ENCODE results near the gene DRC3.
"Not testable (repeated sequence)": the region's sequence is repeated elsewhere in the genome, so short reads cannot be mapped to it uniquely, and the experiment has no call there.

The DRC3 gene

DNA sequence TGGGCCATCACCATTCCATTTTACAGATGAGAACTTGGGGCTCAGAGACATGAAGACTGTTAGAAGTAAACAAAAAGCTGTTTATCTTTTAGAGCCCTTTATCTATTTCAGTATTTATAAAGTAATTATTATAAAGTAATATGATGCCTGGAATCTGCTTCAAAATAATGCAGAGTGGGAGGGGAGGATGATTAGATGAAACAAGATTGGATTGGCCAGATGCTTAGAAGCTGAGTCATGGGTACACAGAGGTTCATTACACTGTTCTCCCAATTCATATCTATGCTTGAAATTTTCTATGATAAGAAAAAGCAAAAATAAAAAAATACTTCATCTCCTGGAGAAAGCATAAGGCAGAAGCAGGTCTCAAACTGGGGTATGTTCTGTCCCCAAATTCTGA lies 29.8 kb upstream of the DRC3 start:
- peak; percentile 67 for DNase-seq

DNA sequence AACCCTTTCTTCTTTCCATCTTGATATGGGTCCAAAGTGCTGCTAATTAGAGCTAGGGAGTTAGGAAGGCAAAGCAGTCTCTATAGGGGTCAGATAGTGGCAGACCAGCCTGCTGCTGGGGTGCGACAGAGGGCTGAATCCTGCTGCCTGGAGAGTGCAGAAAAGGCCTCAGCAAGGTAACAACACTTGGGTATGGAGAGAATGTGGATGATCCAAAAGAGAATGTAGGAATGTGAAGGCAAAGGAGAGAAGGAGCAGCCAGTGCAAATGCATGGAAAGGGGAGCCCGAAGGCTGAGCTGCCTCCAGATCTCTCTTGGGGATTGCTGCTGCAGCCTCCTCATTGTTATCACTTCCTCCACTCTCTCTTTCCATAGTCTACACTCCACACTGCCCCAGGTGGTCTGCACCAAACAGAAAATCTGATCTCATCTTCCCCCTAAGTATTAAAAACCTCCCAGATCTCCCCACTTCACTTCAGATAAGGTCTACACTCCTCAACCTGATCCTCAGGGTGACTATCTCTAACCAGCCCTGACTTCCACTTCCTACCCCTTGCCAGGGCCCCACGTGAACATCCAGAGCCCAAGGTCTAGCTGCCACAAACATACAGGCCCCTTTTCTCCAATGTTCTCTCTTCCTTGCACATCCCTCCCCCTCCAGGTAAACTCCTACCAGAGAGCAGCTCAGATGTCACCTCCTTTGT lies 29.2 kb upstream of the DRC3 start:
- no peak for DNase-seq

DNA sequence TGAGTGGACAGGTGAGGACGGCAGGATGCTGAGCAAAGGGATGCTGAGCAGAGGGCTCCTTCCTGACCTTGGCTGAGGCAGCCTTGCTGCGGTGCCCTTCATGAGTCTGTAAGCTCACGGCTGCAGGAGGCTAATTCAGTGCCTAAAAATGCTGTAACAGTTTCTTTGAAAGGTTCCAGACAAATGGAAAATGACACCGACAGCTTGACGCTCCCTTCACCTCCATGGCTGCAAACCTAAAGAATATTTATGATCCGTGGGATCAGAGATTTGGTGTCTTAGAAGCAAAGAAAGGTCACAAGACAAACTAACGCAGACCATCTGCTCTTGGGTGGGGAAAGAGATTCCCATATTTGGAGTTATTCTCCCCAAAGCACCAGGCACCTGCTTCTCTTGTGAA lies 28.4 kb upstream of the DRC3 start:
- no peak for DNase-seq

DNA sequence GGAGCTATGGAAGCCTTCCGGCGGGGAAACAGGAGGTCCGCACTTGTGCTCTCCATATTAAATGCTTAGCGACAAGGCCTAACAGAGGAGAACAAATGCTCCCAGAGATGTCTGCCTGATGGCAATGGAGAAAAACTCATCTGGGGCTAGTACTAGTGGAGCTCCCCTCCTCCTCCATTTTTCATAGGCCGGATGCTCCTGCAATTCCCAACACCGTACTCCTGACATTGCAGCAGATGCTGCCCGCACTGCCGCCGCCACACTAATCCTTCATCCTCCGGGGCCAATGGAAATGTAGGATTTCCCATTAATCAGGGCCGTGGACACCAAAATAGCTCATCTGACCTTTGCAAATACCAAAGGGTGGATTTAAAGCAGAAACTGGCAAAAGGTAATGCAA lies 27.9 kb upstream of the DRC3 start:
- DNase-seq: no peak

DNA sequence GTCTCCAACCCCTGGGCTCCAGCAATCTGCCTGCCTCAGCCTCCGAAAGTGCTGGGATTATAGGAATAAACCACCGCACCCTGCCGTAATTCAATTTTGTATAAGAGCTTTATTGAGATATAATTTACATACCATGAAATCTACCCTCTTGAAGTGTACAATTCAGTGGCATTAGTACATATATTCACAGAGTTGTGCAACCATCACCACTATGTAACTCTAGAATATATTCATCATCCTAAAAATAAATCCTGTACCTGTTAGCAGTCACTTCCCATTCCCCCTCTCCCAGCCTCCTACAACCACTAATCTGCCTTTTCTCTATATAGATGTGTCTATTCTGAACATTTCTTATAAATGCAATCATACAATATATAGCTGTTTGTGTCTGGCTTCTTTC lies 26.6 kb upstream of the DRC3 start:
- DNase-seq: no peak

DNA sequence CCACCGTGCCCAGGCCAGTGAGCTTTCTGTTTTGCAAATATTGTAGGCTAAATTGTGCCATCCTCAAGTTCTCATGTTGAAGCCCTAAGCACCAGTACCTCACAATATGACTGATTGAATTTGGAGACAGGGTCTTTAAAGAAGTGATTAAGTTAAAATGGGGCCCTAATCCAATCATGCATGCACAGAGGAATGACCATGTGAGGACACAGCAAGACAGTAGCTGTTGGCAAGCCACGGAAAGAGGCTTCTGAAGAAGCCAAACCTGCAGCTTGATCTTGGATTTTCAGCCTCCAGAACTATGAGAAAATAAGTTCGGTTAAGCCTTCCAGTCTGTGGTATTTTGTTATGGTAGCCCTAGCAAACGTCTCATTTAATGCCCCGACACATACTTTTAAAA lies 25.4 kb upstream of the DRC3 start:
- no peak for DNase-seq

DNA sequence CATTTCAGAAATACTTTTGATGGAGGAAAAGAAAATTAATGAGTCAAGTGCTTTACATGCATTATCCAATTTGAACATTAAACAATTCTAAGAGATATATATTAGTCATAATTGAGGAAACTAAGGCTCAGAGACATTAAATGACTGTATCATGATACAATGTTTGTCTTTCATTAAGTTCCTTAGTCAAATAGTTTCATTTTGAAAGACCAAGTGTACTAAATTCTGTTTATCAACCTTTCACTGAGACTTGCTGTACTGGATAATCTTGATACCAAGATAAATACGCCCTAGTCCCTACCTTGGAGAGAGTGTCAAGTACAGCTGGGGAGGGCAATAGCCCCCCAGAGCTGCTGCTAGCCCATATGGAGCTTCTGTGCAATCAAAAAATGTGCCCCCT lies 24.7 kb upstream of the DRC3 start:
- peak; percentile 36 for DNase-seq

DNA sequence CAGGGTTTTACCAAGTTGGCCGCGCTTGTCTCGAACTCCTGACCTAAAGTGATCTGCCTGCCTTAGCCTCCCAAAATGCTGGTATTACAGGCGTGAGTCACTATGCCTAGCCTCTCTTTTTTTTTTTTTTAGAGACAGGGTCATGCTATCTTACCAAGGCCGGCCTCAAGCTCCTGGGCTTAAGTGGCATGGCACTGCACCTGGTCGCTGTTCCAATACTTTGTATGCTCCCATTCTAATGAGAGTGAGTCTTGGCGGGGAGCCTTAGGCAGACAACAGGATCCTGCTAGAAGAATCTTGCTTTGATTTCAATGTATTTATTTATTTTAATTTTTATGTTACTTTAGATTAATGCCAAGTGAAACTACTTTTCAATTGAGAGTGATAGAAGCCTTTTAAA lies 22.3 kb upstream of the DRC3 start:
- DNase-seq: no peak

DNA sequence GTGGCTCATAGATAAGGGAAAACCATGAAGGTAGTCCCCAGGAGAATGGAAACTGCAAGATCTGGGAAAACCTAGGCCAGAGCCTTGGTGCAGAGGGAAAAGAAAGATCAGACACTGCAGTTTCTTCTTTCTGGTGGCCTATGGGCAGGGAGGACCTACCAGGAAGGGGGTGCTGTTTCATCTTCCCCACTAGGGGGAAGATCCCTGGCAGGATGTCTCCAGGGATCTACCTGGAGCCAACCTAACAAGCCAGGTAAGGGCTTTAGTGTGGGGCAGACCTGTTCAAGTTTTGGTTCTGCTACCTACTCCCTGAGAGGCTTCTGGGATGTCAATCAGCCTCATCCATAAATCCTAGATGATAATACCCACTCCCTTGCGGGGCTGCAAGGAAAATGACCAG lies 21.9 kb upstream of the DRC3 start:
- no peak for DNase-seq

DNA sequence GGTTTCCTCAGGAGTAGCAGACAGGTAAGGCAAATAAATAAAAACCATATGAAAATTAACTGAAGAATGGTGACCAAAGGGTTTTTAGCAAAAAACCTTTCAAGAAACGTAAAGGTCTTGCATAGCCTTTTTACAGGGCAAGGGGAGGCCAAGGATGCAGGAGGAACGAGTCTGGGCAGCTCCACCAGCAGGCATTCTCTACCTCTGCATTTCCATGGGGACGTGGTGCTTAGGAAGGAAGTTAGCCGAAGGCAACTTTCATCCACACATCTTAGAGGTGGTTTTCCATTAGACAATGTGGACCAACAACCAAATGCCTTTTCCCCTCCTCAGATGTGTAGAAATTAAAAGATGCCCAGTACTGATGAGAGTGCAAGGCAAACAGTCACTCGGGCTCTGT lies 21.1 kb upstream of the DRC3 start:
- no peak for DNase-seq

DNA sequence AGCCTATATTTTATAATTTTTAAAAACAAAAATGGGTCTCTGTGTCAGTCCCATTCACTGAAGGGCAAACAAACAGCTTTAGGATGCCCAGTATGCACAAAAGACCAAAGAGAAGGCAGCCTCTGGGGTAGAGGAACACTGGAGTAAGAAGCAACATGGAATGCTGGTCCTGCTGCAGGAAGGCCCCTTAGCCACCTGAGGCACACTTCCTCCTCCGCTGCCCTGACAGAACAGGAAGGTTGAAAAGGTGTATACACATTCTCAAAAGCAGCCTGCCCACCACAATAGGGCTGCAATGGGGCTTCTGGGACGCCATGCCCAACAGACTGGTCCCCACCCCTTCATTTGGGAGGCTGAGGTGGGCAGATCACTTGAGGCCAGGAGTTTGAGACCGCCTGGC lies 20.0 kb upstream of the DRC3 start:
- DNase-seq: no peak

DNA sequence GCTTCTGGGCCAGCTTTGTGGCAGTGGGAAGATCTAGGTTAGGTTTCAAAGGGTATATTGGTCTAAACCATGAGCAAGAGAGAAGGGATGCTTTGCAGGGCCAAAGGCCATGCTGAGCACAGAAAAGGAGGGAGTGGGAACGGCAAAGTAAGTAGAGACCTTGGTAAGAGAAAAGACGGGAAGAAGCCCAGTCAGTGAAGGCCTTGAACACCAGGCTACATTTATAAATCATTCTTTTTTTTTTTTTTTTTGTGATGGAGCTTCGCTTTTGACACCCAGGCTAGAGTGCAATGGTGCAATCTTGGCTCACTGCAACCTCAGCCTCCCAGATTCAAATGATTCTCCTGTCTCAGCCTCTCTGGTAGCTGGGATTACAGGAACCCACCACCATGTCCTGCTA lies 18.6 kb upstream of the DRC3 start:
- DNase-seq: no peak

DNA sequence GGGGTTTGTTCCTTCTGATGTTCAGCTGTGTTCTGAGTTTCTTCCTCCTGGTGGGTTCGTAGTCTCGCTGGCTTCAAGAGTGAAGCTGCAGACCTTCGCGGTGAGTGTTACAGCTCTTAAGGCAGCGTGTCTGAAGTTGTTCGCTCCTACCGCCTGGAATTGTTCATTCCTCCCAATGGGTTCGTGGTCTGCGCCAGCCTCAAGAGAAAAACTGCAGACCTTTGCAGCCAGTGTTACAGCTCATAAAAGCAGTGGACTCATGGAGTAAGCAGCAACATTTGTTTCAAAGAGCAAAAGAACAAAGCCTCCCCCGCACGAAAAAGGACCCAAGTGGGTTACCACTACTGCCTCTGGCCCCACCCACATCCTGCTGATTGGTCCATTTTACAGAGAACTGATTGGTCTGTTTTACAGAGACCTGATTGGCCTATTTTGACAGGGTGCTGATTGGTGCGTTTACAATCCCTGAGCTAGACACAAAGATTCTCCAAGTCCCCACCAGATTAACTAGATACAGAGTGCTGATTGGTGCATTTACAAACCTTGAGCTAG lies 16.8 kb upstream of the DRC3 start:
- not testable (repeated sequence) for DNase-seq

DNA sequence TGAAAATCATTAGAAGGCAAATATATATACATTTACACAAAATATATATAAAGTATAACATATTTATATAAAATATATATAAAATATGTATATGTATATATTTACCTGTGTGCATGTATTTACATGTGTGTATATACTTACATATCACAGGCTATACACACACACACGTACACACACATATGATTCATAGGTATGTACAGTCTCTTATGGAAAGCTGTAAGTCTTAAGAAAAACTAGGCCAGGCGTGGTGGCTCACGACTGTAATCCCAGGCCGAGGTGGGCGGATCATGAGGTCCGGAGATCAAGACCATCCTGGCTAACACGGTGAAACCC lies 15.1 kb upstream of the DRC3 start:
- DNase-seq: no peak

DNA sequence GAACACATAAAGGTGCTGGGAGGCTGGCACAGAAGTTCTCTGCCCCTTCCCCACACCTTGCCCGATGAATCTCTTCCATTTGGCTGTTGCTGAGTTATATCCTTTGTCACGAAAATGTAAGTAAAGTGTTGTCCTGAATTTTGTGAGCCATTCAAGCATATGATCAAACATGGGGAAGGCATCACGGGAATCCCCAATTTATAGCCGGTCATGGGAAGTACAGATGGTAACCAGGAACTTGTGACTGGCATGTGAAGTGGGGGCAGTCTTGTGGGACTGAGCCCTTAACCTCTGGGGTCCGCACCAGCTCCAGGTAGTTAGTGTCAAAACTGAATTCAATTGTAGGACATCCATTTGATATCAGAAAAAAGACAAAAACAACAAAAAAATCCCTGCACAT lies 13.7 kb upstream of the DRC3 start:
- DNase-seq: no peak

DNA sequence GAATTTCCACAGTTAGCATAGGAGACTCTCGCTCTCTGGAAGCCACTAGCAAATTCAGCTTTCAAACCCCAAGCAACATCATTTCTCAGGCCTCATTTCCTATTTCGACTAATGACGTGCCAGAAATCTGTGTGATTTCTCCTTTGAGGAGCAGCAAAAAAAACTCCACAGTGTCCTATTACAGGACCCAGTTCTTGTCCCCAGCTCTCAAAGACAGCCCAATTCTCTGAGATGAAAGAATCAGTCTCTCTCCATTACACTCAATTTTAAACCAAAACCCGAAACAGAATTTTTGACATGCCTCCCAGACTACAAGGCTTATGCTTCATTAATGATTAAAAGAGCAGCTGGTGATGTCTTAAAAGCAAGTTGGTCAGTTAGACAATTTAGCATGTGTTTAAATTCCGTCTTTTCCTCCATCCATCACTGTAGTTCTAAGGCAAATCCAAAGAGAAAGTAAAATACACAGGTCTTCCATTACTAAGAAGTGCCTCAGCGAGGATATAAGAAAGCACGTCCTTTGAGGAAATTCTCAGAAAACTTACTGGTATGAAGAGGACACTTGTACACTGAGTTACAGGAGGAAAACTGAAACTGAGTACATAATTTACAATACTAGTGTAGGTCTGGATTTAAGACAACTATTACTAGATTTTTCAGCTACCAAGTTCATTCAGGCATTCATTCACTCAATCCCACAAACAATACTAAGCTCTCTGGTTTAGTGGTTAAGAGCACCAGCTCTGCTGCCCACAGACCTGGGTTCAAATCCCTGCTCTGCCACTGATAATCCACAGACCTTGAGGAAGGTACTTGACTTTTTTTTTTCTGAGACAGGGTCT lies 12.9 kb upstream of the DRC3 start:
- peak; percentile 50 for DNase-seq

DNA sequence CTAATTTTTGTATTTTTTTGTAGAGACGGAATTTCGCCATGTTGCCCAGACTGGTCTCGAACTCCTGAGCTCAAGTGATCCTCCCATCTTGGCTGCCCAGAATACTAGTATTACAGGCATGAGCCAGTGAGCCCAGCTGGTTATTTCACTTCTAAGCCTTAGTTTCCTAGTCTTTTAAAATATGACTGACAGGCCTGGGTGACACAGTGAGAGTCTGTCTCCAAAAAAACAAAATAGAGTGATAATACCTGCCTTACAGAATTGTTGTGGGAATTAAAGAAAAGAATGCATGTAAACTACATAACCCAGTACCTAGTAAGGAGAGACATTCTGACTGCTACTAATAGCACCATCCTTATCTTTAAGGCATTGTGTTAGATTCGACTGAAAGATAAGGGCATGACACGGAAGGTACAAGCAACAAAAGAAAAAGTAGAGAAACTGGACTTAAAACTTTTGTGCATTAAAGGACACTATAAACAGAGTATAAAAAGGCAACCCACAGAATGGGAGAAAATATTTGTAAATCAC lies 12.1 kb upstream of the DRC3 start:
- no peak for DNase-seq

DNA sequence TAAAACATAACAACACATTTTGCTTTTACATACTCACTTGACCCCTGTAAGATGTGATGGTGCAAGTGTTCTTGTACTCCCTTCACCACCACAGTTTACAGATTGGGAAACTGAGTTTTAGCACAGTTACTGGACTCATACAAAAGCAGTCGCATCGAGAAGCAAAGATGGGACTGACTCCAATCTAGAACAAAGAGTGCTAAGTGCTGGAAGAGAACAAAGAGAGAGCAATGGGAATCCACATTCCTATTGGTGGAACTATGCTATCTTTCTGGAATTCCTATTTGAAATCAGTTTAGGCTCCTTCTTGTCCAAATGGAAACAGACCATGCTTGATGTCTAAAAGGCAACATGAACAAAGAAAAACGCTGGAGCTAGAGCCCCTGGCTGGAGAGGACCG lies 9.6 kb upstream of the DRC3 start:
- DNase-seq: no peak

DNA sequence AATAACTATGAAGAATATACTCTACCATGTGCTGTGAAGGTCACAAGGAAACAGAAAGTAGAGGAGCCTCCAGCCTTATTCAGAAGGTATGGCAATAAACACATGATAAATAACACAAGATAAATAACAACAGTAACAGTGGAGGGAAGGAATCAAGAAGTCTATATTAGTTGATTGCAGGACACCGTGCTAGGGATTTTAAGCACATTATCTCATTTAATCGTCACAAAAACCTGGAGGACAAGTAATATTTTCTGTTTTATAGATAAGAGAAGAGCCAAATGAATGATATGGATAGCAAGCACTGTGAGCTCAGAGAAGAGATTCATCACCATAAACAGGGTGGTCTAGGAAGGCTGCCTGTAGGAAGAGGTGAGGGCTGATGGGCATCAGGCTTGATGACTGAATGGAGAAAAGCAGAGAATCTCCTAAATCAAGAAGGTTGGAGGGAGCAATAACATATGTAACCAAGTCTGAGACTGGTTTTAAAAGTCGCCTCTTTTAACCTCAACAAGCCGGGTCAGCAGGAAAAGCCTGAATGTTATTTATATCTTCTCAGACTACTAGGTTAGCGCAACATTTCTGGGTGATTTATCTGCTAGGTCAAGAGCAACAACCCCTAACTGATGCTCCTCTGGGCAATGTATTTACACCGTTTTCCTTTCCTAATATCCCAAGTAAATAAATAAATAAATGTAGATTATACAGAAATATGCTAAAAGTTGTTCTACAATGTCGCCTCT lies 8.8 kb upstream of the DRC3 start:
- no peak for DNase-seq

DNA sequence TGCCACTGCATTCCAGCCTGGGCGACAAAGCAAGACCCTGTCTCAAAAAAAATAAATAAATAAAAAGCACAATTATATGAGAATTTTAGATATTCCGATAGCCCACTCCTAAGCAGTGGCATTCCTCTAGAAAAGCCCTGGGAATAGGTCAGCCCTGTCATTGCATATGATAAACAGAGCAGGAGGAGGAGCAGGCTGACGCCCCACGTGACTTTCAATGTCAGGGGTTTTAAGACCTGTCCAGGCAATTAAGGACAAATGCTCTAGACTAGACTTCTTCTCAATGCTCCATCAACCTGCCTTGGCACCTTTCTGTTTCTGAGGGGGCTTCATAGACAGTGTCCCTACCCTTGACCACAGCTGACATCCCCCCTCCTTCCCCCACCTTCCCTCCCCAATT lies 8.0 kb upstream of the DRC3 start:
- DNase-seq: no peak

DNA sequence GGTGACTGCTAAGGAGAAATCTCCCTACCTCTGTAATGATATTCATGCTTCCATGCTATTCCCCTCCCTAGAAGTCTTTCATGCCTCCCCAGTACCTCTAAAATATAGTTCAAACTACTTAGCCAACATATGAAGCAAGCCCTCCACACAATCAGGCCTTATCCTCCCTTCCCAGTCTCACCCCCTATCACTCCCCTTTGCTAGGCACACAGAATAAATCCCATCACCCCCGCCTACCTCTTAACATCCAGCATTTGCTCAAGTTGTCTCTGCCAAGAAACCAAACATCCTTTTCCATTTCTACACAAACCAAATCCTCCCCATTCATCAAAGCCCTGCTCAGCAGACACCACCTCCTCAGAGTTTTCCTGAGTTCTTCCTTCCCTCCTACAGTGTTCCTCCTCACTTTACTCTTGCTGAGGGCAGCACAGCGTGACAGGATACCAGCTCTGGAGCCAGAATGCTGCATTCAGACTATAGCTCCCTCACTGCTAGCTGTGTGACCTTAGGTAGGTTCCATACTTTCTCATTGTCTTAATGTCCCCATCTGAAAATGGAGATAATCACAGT lies 7.4 kb upstream of the DRC3 start:
- no peak for DNase-seq

DNA sequence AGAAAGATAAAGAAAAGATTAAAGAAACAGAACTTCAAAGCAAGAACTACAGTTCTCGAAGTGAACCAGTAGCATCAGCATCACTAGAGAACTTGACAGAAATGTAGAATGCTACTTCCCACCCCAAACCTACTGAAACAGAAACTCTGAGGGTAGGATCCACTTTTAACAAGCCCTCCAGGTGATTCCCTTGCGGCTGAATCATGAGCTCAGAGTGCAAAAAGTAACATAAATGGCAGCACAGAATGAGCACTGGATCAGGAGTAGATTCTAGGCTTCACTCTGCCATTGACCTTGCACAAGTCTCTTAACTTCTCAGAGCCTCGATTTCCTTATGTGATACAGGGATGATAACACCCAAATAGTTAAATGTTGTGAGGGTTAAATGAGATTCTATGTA lies 6.3 kb upstream of the DRC3 start:
- no peak for DNase-seq

Measured in EL (cell line).